HG03064 (cell line): ENCODE data around the gene ZIM2.
"Not testable (repeated sequence)": the region's sequence is repeated elsewhere in the genome, so short reads cannot be mapped to it uniquely, and the experiment has no call there.

Source experiments
- ATAC-seq: cut with Tn5 transposase; IDR thresholded peaks from one replicate; pipeline ENCODE4 v1.9.1; 2021; ENCODE audit warnings: low read depth; ENCODE audit not compliant: unreplicated experiment

The ZIM2 gene

GRCh38 chr19:56840451-56841192 is at the start of gene ZIM2, which contains the start of gene PEG3:
ZIM2 (minus strand) TSS chr19:56840726; CDS start chr19:56824277, 16,449 bp downstream.
PEG3 (minus strand) TSS chr19:56840726; CDS start chr19:56824655, 16,071 bp downstream.
- ATAC-seq = no peak

- no peak for ATAC-seq
These were observed 44.9 kb upstream of the ZIM2 start for GRCh38 chr19:56885173-56885985.

GRCh38 chr19:56884441-56884840 is 43.9 kb upstream of the ZIM2 start:
- no peak for ATAC-seq

GRCh38 chr19:56880592-56881190 is 40.2 kb upstream of the ZIM2 start:
- ATAC-seq = no peak

GRCh38 chr19:56877069-56877715 is 36.7 kb upstream of the ZIM2 start:
- no peak for ATAC-seq

GRCh38 chr19:56875717-56876116 is 35.2 kb upstream of the ZIM2 start:
- ATAC-seq = no peak

GRCh38 chr19:56874530-56874929 is 34.0 kb upstream of the ZIM2 start:
- no peak for ATAC-seq

GRCh38 chr19:56873493-56873892 is 33.0 kb upstream of the ZIM2 start:
- ATAC-seq = no peak

GRCh38 chr19:56869886-56870285 is 29.4 kb upstream of the ZIM2 start:
- no peak for ATAC-seq

- ATAC-seq = no peak
These were observed 27.9 kb upstream of the ZIM2 start for GRCh38 chr19:56868446-56868845.

GRCh38 chr19:56866538-56866937 is 26.0 kb upstream of the ZIM2 start:
- ATAC-seq = no peak

- no peak for ATAC-seq
These were observed 24.1 kb upstream of the ZIM2 start for GRCh38 chr19:56864443-56865125.

- no peak for ATAC-seq
These were observed 22.2 kb upstream of the ZIM2 start for GRCh38 chr19:56862741-56863140.

- ATAC-seq = not testable (repeated sequence)
These were observed 19.9 kb upstream of the ZIM2 start for GRCh38 chr19:56860409-56860808.

- no peak for ATAC-seq
These were observed 17.5 kb upstream of the ZIM2 start for GRCh38 chr19:56858026-56858425.

- ATAC-seq = no peak
These were observed 16.3 kb upstream of the ZIM2 start for GRCh38 chr19:56856822-56857221.

- not testable (repeated sequence) for ATAC-seq
These were observed 11.8 kb upstream of the ZIM2 start for GRCh38 chr19:56852361-56852760.

GRCh38 chr19:56848166-56848565 is 7.6 kb upstream of the ZIM2 start:
- ATAC-seq = no peak

GRCh38 chr19:56842412-56842811 is 1.9 kb upstream of the ZIM2 start:
- no peak for ATAC-seq

- no peak for ATAC-seq
These were observed 642 bp upstream of the ZIM2 start for GRCh38 chr19:56841193-56841543.
